ENCODE measurements around the gene TTYH2. TPM values are rescaled to one million over a fixed set of nuclear protein-coding genes. Genes with fewer than 3 reads are reported as not detected.

The TTYH2 gene
- polyA plus RNA-seq, 3 donors = 12.3 to 57.4 (median 18.7) TPM

DNA sequence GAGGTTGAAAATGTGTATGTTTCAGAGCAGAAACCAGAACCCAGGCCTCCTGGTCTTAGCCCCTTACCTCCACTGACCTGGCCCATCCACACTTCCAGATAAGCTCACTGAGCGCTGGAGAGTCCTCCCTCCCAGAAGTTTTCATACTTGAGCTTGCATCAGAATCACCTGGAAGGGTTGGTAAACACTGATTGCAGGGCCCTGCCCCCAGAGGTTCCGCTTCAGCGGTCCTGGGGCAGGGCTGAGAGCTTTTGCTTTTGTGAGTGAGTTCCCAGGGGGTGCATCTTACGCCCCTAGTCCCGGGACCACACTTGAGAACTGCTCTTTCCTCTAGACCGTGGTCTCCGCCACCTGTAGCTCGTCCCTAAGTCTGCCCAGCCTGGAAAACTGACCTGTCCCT lies 20.6 kb downstream of the TTYH2 start:
- Mint-ChIP-seq H3K27ac (peak overlapping the region; percentile 78 to 97 (median 92)), H3K27me3 (ENCODE audit: low read depth in 3 of 3) (peaks cover 0 to 2% (median 0%) of the 10 kb centered on the region in 3 donors), H3K4me1 (peaks cover 30% of the 10 kb centered on the region), H3K9me3 (no peaks in the 10 kb centered on the region), H3K36me3 (peaks cover 49 to 70% of the 10 kb centered on the region in 2 donors), H3K4me3 (peak overlapping the region in 1 of 2 donors; percentile 46)
- Histone ChIP-seq H4K20me1 (ENCODE audit: insufficient read depth, low read length) (peaks cover 2% of the 10 kb centered on the region), H2AFZ (ENCODE audit: insufficient read depth, low read depth, low read length, poor library complexity, severe bottlenecking) (no peak overlapping the region), H3K9ac (ENCODE audit: insufficient read depth, low read length, poor library complexity, severe bottlenecking) (no peak overlapping the region), H3K36me3 (replicated peaks in 1 of 2; ENCODE audit: control insufficient read depth in 1 of 2, insufficient read depth in 2 of 2, low read length in 2 of 2) (peaks cover 44 to 69% of the 10 kb centered on the region in 2 donors), H3K4me1 (ENCODE audit: control insufficient read depth in 1 of 2, insufficient read depth in 2 of 2, low read length in 2 of 2) (peaks cover 48 to 54% of the 10 kb centered on the region in 2 donors), H3K79me2 (ENCODE audit: insufficient read depth, low read length) (no peaks in the 10 kb centered on the region), H3K4me2 (replicated peaks; ENCODE audit: extremely low read depth, low read length, poor library complexity, severe bottlenecking) (peak overlapping the region; percentile 73), H3K27ac (ENCODE audit: low read depth in 1 of 2, low read length in 2 of 2) (peak overlapping the region; percentile 66 to 96), H3K9me3 (replicated peaks in 1 of 2; ENCODE audit: control insufficient read depth in 1 of 2, insufficient read depth in 1 of 2, low read length in 2 of 2) (no peaks in the 10 kb centered on the region), H3K27me3 (ENCODE audit: control insufficient read depth in 2 of 2, insufficient read depth in 2 of 2, low read length in 2 of 2) (no peaks in the 10 kb centered on the region), H3K4me3 (replicated peaks in 1 of 3; ENCODE audit: low read depth in 2 of 3, low read length in 3 of 3) (peak overlapping the region in 1 of 3 experiments; percentile 59)
- 97% methylated on average over 6 of the region's 8 CpGs for WGBS (ENCODE audit: insufficient coverage)
- intact Hi-C loops (cut with micrococcal nuclease) = no loop called here
- DNase-seq = no peak
- TF ChIP-seq, protein P1, sequence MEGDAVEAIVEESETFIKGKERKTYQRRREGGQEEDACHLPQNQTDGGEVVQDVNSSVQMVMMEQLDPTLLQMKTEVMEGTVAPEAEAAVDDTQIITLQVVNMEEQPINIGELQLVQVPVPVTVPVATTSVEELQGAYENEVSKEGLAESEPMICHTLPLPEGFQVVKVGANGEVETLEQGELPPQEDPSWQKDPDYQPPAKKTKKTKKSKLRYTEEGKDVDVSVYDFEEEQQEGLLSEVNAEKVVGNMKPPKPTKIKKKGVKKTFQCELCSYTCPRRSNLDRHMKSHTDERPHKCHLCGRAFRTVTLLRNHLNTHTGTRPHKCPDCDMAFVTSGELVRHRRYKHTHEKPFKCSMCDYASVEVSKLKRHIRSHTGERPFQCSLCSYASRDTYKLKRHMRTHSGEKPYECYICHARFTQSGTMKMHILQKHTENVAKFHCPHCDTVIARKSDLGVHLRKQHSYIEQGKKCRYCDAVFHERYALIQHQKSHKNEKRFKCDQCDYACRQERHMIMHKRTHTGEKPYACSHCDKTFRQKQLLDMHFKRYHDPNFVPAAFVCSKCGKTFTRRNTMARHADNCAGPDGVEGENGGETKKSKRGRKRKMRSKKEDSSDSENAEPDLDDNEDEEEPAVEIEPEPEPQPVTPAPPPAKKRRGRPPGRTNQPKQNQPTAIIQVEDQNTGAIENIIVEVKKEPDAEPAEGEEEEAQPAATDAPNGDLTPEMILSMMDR (IDR thresholded peaks at IDR 0.05) = no peak

DNA sequence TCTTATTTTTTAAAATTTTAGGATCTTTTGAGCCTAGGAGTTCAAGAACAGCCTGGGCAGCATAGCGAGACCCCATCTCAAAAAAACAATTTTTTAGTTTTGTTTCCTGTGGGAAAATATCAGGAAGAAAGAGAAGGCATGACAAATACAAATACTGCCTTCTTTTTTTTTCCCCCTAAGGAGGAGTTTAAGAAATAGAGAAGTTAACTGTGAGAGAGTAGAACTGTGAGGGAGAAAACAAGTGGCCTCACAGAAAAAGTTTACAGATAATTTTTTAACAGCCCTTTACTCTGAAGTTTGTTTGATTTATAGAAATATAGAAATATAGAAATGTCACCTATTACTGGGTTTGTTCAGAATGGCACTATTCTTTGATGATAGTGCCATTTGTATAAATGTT lies 21.1 kb downstream of the TTYH2 start:
- Histone ChIP-seq H3K27ac (ENCODE audit: low read depth in 1 of 2, low read length in 2 of 2) (peak overlapping the region; percentile 93 to 96), H2AFZ (ENCODE audit: insufficient read depth, low read depth, low read length, poor library complexity, severe bottlenecking) (peak overlapping the region; percentile 96), H3K79me2 (ENCODE audit: insufficient read depth, low read length) (no peaks in the 10 kb centered on the region), H3K27me3 (ENCODE audit: control insufficient read depth in 2 of 2, insufficient read depth in 2 of 2, low read length in 2 of 2) (no peaks in the 10 kb centered on the region), H3K4me3 (replicated peaks in 1 of 3; ENCODE audit: low read depth in 2 of 3, low read length in 3 of 3) (peak overlapping the region in 2 of 3 experiments; percentile 21 to 59), H3K4me2 (replicated peaks; ENCODE audit: extremely low read depth, low read length, poor library complexity, severe bottlenecking) (peak overlapping the region; percentile 73), H3K9me3 (replicated peaks in 1 of 2; ENCODE audit: control insufficient read depth in 1 of 2, insufficient read depth in 1 of 2, low read length in 2 of 2) (no peaks in the 10 kb centered on the region), H3K9ac (ENCODE audit: insufficient read depth, low read length, poor library complexity, severe bottlenecking) (peak overlapping the region; percentile 67), H3K36me3 (replicated peaks in 1 of 2; ENCODE audit: control insufficient read depth in 1 of 2, insufficient read depth in 2 of 2, low read length in 2 of 2) (peaks cover 44 to 64% of the 10 kb centered on the region in 2 donors), H3K4me1 (ENCODE audit: control insufficient read depth in 1 of 2, insufficient read depth in 2 of 2, low read length in 2 of 2) (peaks cover 54 to 60% of the 10 kb centered on the region in 2 donors), H4K20me1 (ENCODE audit: insufficient read depth, low read length) (no peaks in the 10 kb centered on the region)
- Mint-ChIP-seq H3K27me3 (ENCODE audit: low read depth in 3 of 3) (peaks cover 0 to 2% (median 0%) of the 10 kb centered on the region in 3 donors), H3K9me3 (no peaks in the 10 kb centered on the region), H3K4me1 (peaks cover 35% of the 10 kb centered on the region), H3K36me3 (peaks cover 45 to 68% of the 10 kb centered on the region in 2 donors), H3K27ac (peak overlapping the region; percentile 91 to 97 (median 93)), H3K4me3 (peak overlapping the region in 1 of 2 donors; percentile 72)
- TF ChIP-seq, protein P1 (IDR thresholded peaks at IDR 0.05) = no peak
- DNase-seq = peak in 2 of 3 donors; percentile 24 to 25
- no CpG with 5 or more reads among the region's 1 CpG for WGBS (ENCODE audit: insufficient coverage)
- intact Hi-C loops (cut with micrococcal nuclease) = no loop called here
